Stimulated activated CD8-positive, alpha-beta memory T cell treated with anti-CD3 and anti-CD28 coated beads, Interleukin-15, amount 100 ng/mL, for 4 hours (primary cell): ENCODE results near the gene ATF6.
A peak's percentile ranks its signal among the peaks of the same experiment; 100 is the strongest.
"Not testable (repeated sequence)": the region's sequence is repeated elsewhere in the genome, so short reads cannot be mapped to it uniquely, and the experiment has no call there.

Experiments used
- DNase-seq, 2 donors: peaks; one replicate each; pipeline ENCODE4 v3.0.0-alpha.2; 2020; ENCODE audit warnings: low read depth in 2 of 2

Gene ATF6, protein sequence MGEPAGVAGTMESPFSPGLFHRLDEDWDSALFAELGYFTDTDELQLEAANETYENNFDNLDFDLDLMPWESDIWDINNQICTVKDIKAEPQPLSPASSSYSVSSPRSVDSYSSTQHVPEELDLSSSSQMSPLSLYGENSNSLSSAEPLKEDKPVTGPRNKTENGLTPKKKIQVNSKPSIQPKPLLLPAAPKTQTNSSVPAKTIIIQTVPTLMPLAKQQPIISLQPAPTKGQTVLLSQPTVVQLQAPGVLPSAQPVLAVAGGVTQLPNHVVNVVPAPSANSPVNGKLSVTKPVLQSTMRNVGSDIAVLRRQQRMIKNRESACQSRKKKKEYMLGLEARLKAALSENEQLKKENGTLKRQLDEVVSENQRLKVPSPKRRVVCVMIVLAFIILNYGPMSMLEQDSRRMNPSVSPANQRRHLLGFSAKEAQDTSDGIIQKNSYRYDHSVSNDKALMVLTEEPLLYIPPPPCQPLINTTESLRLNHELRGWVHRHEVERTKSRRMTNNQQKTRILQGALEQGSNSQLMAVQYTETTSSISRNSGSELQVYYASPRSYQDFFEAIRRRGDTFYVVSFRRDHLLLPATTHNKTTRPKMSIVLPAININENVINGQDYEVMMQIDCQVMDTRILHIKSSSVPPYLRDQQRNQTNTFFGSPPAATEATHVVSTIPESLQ

DNA sequence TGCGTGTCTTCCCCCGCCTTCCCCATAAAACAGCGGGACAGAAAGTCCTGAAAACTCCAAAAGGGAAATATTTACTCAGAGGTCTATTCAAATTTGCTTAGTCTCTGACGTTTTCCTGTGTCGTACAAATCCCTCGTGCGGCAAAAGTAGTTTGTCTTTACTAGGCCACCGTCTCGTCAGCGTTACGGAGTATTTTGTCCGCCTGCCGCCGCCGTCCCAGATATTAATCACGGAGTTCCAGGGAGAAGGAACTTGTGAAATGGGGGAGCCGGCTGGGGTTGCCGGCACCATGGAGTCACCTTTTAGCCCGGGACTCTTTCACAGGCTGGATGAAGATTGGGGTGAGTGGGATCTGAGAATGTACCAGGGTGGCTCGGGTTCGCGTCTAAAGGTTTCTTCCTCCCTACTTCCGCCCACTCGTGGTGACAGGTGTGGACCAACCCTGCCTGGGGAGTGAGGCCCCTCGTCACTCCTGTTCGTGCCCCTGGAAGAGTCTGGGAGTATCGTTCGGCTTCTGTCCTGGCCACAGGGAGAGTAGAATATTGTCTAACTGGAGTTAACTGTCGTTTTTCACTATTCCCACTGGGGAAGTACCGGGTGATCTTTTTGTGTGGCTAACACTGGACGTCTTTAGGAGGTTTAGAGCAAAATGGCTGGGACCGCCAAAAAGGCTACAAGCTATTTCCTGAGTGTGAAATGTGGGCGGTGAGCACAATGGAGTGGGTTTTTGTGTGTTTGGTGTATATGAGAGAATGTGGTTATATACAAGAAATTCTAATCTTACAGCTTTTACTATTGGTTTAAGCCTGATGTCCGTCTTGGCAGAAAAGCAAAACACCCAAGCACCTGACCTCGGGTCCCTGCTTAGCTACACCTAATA, at the start of gene ATF6:
Gene ATF6 (plus strand): TSS at position 219 of the 880 bp plus-strand sequence. CDS start 41 bp downstream, at position 260.
- DNase-seq, result peak; percentile 66

DNA sequence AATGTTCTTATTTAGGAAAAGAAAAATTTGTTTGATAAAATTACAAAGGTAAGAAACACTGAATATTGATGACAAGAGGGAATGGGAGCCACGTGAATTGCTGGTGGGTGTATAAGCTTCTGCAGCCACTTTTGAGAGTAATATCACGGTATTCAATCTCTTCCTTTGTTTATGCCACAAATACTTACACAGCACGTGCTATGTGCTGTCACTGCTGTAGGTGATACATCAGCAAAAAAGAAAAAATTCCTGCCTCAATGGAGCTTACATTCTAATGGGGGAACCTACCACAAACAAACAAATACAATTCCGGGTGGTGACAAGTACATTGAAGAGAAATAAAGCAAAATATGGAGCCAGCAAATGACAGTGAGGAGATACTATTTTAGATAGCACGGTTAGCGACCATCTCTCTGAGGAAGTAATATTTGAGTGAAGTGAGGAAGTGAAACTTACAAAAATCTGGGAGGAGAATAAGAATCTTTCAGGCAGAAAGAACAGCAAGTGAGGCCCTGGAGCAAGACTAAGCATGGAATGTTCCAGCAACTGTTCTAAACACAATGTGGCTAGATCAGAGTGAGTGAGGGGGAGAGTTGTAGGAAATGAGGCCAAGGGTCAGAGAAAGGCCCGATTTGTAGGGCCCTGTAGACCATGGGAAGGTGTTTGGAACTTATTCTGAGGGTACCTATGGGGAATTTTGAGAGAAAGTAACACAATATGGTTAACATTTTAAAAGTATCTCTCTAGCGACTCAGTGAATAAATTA, 47.4 kb upstream of the ATF6 start:
- no peak for DNase-seq

DNA sequence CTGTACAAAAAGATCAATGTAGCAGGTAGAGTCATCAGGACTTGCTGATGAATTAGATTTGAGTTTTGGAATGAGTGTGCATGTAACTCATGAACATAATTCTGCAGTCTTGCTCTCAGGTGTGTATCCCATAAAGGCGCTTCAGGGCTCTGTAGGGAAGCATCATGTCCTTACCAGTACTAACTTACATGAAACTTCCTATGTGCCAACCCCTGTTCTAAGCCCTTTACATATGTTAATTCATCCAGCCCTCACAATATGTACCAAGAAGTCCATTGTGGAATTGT, 46.9 kb upstream of the ATF6 start:
- DNase-seq, result no peak

DNA sequence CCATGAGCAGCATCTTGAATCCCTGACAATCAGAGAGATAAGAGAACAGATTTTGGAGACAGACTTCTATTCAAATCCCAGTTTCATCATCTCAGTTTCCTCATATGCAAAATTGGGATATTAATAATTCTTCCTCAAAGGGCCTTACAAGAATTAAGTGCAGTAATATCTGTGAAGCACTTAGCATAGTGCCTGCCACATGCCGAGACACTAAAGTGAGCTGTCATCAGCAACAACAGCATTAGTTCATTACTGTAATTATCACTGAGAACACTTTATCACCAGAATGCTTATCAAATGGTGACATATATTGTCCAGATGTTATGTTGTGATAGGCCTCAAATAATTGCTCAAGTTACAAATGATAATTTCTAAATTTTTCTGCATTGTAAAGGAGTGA, 45.7 kb upstream of the ATF6 start:
- no peak for DNase-seq

DNA sequence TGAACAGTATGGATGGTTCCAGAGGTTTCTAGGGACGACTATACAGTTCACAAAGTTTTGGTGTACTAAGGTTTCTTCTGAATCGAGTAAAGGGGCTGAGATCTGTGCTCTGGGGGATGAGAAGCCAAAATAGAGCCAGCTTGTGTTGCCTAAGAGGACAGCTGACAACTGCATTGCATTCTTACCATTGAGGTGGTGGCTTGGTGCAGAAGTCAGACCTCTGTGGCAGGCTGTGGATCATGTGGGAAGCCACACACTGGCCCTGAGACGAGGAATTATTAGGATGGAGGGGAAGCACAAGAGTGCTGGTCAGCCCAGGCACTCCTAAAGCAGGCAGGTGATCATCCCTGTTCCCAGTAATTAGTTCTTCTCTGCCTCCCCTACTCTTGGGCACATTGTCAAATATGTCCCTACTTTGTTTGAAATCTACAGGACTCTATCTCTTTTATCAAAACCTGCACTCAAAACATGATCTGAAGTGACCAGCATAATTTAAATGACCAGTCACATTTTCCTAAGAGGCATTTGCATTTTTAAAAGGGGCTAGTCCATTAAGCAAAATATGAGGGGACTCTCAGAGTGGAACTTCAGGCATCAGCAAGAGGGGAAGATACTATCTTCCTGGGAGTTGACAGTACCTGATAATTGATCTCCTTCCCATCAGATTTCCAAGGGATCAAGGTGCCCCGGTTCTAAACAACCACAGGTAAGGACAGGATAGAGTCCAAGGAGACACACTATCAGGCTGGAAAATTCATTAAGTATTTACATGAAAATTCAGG, 45.0 kb upstream of the ATF6 start, which contains the start of gene FCRLB:
Gene FCRLB (plus strand): TSS at position 589 of the 782 bp plus-strand sequence. CDS start 1,129 bp downstream, outside the sequence.
- DNase-seq, result no peak

DNA sequence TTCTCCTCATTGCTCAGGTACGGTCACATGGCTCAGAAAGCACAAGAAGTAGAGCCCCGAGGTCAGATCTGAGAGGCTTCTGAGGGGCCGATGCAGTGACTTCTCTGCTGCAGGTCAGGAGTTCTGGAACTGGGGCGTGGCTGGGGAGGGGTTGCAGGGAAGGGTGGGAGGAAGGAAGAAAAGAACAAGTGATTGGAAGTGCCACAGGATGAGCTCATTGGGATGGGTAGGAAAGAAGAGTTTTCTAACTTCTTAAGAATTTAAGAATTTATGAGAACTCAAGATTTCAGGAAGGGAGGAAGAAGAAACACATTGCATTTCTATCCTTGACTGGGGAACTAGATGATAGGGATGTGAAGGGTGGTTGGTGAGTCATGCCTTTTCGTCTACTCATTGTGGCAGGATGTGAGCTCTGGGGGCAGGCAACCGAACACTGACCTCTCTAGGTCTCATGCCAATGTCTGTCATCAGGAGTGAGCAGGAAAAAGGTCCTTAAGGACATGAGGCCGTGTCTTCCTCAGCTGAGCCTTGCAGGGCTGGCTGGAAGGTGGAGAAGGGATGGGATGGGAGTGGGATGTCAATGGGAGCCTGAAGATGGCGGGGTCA, 44.3 kb upstream of the ATF6 start:
- no peak for DNase-seq

DNA sequence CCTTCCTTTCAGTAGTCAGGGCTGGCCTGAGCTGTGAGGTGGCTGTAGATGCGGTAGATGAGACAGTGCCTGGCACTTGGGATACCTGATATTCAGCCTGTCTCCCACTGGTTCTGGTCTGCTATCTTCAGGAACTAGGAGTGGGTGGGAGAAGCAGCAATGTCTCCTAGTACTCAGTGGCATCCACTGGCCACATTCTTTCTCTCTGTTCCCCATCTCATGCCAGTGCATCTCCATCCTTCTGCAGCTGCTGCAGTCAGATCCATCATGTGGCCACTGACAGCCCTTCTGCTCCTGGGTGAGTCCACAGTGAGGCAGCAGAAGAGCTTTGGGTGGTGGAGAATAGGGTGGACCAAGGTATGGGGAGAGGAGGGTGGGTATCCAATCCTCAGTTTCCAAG, 43.7 kb upstream of the ATF6 start:
- DNase-seq, result no peak

DNA sequence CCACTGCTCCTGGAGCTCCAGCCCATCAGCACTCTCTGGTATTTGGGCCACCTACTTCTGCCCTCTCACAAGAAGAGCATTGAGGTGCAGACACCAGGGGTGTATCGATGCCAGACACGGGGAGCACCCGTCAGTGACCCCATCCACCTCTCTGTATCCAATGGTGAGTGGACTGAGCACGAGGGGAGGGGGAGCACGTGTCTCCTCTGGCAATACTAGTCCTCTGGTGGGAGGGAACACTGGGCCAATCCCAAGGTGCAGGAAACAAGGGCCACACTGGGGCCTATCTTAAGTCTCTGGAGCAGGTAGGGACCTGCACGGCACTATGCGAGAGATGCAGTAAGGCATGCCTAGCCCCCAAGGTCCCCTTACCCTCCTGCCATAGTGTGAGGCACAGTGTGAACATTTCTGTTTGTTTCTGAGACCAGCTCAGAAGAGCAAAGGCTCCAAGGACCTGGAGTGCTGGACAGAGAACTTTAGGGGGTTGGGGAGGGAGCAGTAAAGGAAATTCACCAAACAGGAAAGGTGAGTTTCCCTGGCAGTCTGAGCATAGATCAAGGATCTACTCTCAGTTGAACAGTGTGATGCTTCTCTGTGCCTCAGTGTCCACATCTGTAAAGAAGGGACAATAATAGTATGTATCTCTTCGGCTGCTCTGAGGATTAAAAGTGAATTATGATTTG, 42.5 kb upstream of the ATF6 start:
- no peak for DNase-seq

DNA sequence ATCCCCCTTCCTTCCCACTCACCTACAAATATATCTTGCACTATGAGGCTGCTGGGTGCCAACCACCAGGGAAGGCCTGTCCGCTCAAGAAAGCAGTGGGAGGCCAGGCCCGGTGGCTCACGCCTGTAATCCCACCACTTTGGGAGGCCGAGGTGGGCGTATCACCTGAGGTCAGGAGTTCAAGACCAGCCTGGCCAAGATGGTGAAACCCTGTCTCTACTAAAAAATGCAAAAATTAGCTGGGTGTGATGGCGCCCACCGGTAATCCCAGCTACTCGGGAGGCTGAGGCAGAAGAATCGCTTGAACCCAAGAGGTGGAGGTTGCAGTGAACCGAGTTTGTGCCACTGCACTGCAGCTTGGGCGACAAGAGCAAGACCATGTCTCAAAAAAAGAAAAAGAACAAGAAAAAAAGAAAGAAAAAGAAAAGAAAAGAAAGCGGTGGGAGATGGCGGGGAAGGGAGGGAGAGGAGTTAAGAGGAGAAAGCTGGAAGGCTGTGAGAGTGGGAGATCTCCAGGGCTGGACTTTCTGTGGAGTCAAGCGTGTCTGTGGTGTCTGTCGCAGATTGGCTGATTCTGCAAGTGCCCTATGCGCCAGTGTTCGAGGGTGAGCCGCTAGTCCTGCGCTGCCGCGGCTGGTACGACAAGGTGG, 40.7 kb upstream of the ATF6 start:
- DNase-seq, result not testable (repeated sequence)

DNA sequence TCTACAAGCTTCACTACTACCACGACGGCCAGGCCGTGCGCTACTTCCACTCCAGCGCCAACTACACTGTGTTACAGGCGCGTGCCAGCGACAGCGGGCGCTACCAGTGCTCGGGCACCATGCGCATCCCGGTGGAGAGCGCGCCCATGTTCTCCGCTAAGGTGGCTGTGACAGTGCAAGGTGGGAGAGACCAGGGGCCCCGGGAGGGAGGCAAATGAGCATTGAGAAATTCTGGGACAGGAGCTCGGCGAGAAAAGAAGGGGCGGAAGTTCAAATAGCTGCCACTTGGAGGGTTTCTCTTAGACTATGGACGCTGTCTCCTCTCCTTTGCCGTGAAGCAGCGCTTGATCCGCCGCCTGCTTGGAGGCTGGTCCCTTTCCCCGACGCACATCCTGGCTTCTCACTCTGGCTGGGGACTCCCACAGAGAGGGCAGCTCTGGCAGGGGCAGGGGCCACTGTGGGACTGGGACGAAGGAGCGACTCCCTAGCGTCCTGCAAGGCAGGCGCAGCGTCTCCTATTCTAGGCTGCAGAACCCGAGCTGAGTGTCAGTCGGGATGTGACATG, 40.1 kb upstream of the ATF6 start:
- DNase-seq, result peak in 1 of 2 donors; percentile 17

DNA sequence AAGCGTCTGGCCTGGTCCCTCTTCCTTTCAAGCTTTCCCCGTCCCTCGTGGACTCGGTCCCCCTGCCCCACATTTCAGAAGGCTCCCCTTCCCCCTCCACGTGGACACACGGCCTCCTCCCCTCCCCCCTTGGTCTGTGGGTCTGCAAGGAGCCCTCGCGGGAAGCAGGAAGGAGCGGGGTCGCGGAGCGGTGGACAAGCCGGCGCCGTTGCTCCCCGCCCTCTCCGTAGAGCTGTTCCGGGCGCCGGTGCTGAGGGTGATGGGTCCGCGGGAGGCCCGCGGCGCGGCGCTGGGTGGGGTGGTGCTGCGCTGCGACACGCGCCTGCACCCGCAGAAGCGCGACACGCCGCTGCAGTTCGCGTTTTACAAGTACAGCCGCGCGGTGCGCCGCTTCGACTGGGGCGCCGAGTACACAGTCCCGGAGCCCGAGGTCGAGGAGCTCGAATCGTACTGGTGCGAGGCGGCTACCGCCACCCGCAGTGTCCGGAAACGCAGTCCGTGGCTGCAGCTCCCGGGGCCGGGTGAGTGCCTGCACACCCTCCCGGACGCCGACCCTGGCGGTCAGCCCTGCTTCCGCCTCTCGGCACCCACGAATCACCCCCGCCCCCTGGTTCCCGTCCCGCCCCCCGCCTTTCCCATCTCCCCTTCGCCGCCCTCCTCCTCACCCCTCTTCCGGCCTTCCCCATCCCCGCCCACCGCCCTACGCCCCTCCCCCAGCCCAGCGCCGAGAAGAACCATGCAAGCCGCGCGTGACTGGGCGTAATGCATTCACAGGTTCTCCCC, 39.5 kb upstream of the ATF6 start:
- DNase-seq, result peak in 1 of 2 donors; percentile 58

DNA sequence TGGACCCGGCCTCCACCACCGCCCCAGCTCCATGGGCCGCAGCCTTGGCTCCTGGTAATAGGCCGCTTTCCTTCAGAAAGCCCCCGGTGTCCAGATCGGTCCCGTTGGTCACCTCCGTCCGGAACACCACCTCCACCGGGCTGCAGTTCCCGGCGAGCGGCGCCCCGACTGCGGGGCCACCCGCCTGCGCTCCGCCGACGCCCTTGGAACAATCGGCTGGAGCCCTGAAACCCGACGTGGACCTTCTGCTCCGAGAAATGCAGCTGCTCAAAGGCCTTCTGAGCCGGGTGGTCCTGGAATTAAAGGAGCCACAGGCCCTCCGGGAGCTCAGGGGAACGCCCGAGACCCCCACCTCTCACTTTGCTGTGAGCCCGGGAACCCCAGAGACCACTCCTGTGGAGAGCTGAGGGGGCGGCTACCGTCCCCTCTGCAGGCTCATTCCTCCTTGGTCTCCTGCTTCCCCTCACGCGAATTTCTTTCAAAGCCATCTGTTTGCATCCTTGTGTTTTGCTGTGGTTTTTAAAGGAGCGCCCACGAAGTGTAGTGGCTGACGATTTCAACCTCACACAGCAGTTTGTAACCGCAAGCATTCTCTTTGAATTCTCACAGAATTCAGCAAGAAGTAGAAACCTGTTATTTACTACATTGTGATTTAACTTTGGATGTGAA, 38.7 kb upstream of the ATF6 start:
- no peak for DNase-seq

DNA sequence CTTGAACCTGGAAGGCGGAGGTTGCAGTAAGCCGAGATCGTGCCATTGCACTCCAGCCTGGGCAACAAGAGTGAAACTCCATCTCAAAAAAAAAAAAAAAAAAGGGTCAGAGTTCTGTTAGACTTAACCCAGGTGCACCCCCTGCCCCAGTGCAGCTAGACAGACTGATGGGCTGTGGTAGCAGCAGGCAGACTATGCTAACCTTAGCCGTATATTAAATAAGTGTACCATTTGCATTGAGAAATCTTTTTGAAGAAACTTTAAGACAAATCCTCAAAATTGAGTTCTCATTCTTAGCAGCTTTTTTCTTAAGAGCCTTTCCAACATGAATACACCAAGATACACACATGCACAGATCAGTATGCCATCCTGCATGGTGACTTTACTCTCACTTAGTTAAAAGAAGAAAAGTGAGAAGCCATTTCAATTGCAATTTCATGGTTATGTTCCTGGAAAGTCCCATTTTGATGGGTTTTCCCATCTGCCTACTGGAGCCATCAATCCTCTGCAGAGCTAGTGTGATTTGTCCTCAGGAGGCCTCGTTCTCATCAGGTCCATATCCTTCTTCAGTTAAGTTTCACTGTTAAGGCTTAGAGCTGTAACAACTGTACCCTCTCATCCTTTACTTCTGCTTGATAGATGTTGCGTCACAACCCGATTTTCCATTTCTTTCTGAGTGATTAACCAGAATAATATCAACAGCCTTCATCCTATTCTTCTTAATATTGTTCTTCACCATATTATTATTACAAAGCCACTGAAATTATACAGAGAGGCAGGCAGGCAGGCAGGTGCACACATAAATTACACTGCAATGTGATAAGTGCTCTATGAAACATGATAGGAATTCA, 37.5 kb upstream of the ATF6 start:
- no peak for DNase-seq

DNA sequence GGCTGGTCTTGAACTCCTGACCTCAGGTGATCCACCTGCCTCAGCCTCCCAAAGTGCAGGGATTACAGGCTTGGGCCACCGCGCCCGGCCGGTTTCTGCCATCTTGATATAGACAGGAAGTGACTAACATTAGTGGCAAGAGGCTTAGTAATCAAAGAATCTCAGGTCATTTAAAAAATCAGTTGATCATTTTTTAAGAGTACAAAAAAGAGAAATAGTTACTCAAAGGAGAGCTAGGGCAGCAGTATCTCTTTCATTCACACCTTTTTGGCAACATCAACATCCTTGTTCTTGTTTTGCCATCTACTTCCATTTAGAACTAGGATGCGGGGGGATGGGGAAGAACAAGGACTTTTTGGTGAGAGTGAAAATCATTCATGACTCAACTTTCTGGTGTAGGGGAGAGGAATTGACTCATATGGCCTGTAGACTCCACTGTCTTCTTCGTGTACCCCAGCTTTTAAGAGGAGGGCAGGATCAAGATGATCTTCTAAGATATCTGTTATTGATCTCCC, 36.0 kb upstream of the ATF6 start:
- no peak for DNase-seq

DNA sequence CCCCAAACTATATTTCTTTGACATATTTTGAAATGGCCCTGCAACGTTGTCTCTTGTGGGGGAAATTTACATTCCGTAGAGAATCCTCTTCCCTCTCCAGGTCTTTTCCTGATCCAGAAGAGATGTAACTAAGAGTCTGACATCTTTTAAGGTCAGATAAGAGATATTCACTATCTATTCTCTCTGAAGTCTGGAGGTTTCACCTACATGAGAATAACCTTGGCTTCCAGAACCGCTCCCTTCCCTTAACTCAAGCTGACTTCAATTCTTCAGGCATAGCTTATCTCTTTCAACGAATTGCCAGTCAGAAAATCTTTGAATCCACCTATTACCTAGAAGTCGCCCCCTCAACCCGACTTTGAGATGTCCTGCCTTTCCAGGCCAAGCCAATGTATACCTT, 34.9 kb upstream of the ATF6 start:
- no peak for DNase-seq

DNA sequence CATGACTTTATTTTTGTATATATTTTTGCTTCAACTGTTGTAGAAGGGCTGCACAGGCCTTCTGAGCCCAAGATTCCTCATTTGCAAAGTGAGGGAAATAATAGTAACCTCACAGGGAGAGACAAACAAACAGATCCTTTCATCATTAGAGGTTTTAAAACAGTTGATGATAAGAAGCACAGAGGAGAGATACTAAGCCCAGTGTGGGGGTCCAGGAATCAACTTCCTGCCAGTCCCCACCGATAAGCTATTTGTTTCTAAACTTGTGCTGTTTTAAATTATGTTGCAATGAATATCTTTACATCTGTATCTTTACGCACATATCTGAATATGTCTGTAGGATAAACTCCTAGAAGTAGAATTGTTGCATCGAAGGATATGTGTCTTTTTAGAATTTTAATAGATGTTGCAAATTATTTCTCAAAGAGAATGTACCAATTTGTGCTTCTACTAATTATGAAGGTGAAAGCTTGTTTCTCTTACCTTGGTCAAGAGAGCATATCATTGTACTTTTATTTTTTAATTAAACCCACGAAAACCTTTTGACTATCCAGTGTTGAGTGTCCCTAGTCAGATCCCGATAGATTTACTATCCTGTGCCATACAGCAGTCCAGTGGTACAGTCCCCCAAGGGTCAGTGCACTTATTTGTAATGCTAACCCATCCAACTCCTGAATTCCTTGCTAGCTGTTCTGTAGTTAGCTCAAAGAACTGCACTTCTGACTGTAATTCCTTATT, 34.0 kb upstream of the ATF6 start:
- no peak for DNase-seq
